GM19240 (cell line): ENCODE data around the gene MAP3K5.

Experiments used
- DNase-seq: peaks from one replicate; pipeline ENCODE4 v3.0.0; 2011; ENCODE audit warnings: low spot score; ENCODE audit not compliant: insufficient read length

MAP3K5 gene

DNA sequence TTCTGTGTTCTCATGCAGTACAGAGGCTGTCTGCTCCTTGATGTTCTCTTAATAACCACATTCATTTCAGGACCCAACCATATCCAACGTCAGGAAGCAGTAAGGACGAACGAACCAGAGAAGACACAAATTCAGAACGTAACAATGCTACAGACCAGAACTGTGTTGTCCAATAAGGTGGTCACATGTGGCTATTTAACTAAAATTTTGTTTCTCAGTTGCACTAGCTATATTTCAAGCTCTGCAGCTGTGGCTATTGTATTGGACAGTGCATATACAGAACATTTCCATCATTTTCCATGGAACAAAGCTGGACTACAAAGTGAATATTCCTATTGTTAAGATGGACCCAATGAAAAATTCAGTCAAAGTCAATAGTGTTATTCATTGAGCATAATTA, 269.1 kb downstream of the MAP3K5 start:
- DNase-seq: no peak

DNA sequence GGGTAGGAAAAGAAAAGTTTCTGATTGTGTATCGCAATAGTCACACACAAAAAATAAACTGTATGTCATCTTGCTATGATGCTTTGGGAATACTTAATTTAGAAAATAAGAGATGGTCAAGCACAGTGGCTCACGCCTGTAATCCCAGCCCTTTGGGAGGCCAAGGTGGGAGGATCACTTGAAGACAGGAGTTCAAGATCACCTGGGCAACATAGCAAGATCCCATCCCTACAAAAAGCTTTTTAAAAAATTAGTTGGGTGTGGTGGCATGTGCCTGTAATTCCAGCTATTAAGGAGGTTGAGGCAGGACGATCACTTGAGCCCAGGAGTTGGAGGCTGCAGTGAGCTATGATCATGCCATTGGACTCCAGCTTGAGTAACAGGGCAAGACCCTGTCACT, 269.6 kb downstream of the MAP3K5 start:
- no peak for DNase-seq

DNA sequence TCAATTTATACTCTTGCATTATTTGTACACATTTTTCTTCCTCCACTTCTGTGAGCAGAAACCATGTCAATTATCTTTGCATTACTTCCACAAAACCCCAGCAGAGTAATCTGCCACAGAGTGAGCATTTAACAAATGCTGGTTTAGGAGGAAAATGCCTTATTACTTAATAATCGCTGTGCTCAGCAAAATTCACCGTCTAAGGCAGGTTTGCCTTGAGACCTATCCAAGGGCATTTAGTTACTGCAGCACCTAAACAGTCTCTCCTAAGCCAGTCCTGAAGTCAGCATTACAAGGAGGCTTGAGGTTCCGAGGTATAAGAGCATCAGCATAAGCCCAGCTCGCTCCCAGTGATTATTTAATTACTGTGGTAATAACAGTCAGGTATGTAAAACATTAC, 270.4 kb downstream of the MAP3K5 start:
- DNase-seq: no peak

DNA sequence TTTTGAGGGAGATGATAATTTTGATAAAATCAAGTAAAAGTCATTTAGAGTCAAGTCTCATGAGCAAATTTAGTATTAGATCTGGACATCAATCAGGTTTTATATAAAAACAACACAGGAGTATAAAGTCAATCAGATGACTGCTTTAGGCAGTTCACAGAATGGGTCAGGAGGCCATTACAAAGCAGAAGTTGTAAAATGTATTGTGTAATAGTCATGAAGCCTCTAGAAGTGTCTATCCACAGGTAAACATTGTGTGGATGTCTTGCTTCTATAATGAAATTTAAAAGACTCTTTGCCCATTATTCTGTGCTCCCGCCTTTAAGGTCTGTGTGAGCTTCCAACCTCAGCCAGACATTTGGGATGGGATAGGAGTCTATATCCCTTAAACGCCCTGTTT, 270.9 kb downstream of the MAP3K5 start:
- DNase-seq: no peak

- no peak for DNase-seq
Measured at GRCh38 chr6:136520517-136520916, 271.8 kb downstream of the MAP3K5 start.

- no peak for DNase-seq
Measured at GRCh38 chr6:136517582-136517981, 274.7 kb downstream of the MAP3K5 start.

- DNase-seq: no peak
Measured at GRCh38 chr6:136517002-136517401, 275.3 kb downstream of the MAP3K5 start.

DNA sequence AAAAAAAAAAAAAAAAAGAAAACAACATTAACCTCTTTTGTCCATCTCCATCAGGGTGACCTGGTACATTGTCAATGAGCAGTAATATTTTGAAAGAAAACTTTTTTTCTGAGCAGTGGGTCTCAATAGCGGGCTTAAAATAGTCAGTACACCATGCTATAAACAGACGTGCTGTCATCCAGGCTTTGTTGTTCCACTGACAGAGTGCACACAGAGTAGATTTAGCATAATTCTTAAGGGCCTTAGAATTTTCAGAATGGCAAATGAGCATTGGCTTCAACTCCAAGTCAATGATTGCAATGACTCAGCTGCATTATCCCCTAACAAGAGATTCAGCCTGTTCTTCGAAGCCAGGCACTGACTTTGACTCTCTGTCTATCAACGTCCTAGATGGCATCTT, 277.7 kb downstream of the MAP3K5 start:
- no peak for DNase-seq

GRCh38 chr6:136511926-136512325, 280.4 kb downstream of the MAP3K5 start:
- DNase-seq: no peak

DNA sequence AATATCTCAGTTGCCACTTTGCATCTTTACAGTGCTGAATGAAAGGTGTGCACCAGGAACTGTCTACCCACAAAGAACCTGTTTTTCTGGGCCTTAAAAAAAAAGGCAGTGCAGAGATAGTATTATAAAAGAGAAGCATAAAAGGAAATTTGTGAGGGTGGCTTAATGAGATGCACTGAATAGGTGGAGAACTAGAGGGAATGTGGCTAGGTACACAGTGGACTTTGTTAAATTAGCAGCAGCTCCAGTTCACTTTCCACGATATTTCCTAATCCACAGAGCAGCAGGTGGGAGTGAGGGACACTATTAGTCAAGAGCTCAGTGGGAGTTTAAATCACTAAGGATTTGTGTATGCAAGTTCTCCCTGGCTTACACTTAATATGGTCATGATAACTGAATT, 280.9 kb downstream of the MAP3K5 start:
- no peak for DNase-seq

DNA sequence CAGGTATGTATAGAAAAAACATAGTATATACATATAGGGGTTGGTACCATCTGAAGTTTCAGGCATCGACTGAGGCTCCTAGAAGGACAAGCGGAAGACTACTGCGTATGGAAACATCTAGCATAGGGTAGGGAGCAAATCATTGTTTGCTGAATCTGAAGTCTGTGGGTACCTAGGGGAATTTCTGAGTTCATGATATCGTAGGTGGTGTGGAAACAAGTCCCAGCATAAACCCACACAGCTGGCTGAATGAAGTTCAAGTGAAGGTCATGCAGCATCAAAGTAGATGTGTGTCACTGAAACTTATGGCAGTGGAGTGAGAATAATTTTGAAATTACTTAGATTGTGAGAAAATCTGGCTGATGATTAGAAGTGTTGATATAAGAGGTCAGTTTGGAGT, 281.5 kb downstream of the MAP3K5 start:
- DNase-seq: no peak

GRCh38 chr6:136510299-136510698, 282.0 kb downstream of the MAP3K5 start:
- no peak for DNase-seq

- DNase-seq: no peak
Measured at GRCh38 chr6:136508725-136509392, 283.4 kb downstream of the MAP3K5 start.
